Esophagus squamous epithelium (tissue), 5 donors: ENCODE results near the gene ANKRD63. TPM values are rescaled to one million over a fixed set of nuclear protein-coding genes. Genes with fewer than 3 reads are reported as not detected.

Experiments
- DNase-seq: peaks from one replicate; lab custom pipeline; 2025; lab: John Stamatoyannopoulos, UW
- H3K27ac ChIP-seq, 4 donors: fragments of 200-600 bp; sonication (generic); one replicate each; pipeline ENCODE4 v1.5.1; 2016 to 2019; ENCODE audit warnings: mild to moderate bottlenecking in 1 of 4
- H3K27me3 ChIP-seq, 4 donors: fragments of 200-600 bp; sonication (generic); 1 replicate in 3 of 4; 2 replicates in 1 of 4; pipeline versions ENCODE4 v1.5.1 to v1.6.0; 2017 to 2021; ENCODE audit warnings: antibody characterized with exemption in 1 of 4
- H3K36me3 ChIP-seq, 3 donors: fragments of 200-600 bp; sonication (generic); one replicate each; pipeline ENCODE4 v1.5.1; 2016 to 2019
- H3K4me1 ChIP-seq, 3 donors: fragments of 200-600 bp; sonication (generic); one replicate each; pipeline ENCODE4 v1.5.1; 2017 to 2019
- H3K4me3 ChIP-seq, 4 donors: fragments of 200-600 bp; sonication (generic); 1 replicate in 3 of 4; 2 replicates in 1 of 4; pipeline ENCODE4 v1.5.1; 2016 to 2019; ENCODE audit warnings: mild to moderate bottlenecking in 2 of 4, moderate library complexity in 1 of 4
- H3K9me3 ChIP-seq, 3 donors: fragments of 200-600 bp; sonication (generic); one replicate each; pipeline ENCODE4 v1.5.1; 2016 to 2019
- POLR2A ChIP-seq, 4 donors: fragments of 450-650 bp; IDR thresholded peaks; one replicate each; pipeline ENCODE4 v1.6.1; 2017; ENCODE audit warnings: antibody characterized with exemption in 4 of 4, mild to moderate bottlenecking in 4 of 4, moderate library complexity in 3 of 4
- WGBS, 2 donors: methylation state at CpG; one replicate each; pipeline ENCODE4 v1.1.5; 2018; 5-methylcytosine and 5-hydroxymethylcytosine counted together
- intact Hi-C: fragments of 100-400 bp; cut with DNase I; formaldehyde crosslinking; loops from one replicate; pipeline ENCODE4 v1.15.0; 2022
- total RNA-seq, 4 donors: library from RNA; depleted of rRNA; stranded (reverse); fragments of >200 nt; gene quantifications; one replicate each; pipeline ENCODE4 v1.1.0, GENCODE V29; 2016
- TF ChIP-seq, protein P1 (sequence below), 6 experiments: fragments of 450-650 bp in 4 of 6; fragments of 200-600 bp in 2 of 6; sonication (generic) in 2 of 6; IDR thresholded peaks; one replicate each; pipeline ENCODE4 v1.5.1; 2016 to 2019; ENCODE audit warnings: antibody characterized with exemption in 6 of 6, mild to moderate bottlenecking in 4 of 6, moderate library complexity in 4 of 6
- donor health status: DM: yes; HTN: yes; CAD: no.

Gene ANKRD63
- total RNA-seq, 4 donors from 2014 or later, result not detected

DNA sequence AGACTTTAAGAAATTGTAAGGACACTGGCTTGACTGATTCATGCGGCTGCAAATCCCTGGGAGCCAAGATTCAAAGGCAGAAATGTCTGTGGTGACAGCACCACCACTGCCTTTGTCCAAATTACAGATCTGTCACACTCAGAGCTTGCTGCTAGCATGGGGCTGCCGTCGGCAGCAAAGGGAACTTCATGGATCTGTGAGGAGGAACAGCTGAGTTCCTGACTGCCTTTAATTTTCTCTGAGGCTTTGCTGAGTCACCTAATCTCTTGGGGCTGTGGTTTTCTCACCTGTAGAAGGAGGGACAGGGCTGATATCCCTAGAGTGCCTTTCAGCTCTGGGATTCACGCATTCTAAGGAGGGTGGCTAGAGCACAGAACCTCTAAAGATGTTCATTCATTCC, 48.1 kb downstream of the ANKRD63 start:
- peaks cover 0 to 12% (median 0%) of the 10 kb centered on the region in 4 donors for H3K27me3 ChIP-seq
- H3K27ac ChIP-seq, result peak overlapping the region; percentile 69 to 85 (median 82)
- H3K36me3 ChIP-seq, result no peaks in the 10 kb centered on the region
- H3K4me3 ChIP-seq, result no peak overlapping the region
- peaks cover 38 to 70% (median 44%) of the 10 kb centered on the region in 3 donors for H3K4me1 ChIP-seq
- DNase-seq, result no peak
- H3K9me3 ChIP-seq, result no peaks in the 10 kb centered on the region
- WGBS, 2 donors, result 37 to 47% methylated on average over 3 to 4 of the region's 4 CpGs
- intact Hi-C loops, result no loop called here
- TF ChIP-seq, protein P1, sequence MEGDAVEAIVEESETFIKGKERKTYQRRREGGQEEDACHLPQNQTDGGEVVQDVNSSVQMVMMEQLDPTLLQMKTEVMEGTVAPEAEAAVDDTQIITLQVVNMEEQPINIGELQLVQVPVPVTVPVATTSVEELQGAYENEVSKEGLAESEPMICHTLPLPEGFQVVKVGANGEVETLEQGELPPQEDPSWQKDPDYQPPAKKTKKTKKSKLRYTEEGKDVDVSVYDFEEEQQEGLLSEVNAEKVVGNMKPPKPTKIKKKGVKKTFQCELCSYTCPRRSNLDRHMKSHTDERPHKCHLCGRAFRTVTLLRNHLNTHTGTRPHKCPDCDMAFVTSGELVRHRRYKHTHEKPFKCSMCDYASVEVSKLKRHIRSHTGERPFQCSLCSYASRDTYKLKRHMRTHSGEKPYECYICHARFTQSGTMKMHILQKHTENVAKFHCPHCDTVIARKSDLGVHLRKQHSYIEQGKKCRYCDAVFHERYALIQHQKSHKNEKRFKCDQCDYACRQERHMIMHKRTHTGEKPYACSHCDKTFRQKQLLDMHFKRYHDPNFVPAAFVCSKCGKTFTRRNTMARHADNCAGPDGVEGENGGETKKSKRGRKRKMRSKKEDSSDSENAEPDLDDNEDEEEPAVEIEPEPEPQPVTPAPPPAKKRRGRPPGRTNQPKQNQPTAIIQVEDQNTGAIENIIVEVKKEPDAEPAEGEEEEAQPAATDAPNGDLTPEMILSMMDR (IDR thresholded peaks at IDR 0.05), result no peak
- no peak for TF ChIP-seq POLR2A (IDR thresholded peaks at IDR 0.05)

- Histone ChIP-seq H3K36me3 (no peaks in the 10 kb centered on the region), H3K27ac (peak overlapping the region; percentile 69 to 85 (median 82)), H3K27me3 (peaks cover 0 to 4% (median 0%) of the 10 kb centered on the region in 4 donors), H3K4me3 (no peak overlapping the region), H3K9me3 (no peaks in the 10 kb centered on the region), H3K4me1 (peaks cover 35 to 61% (median 39%) of the 10 kb centered on the region in 3 donors)
- TF ChIP-seq, protein P1 (IDR thresholded peaks at IDR 0.05), result no peak
- no peak for TF ChIP-seq POLR2A (IDR thresholded peaks at IDR 0.05)
- 40 to 57% methylated on average over 8 to 9 of the region's 11 CpGs for WGBS, 2 donors
- intact Hi-C loops, result no loop called here
- DNase-seq, result no peak
Measured at GRCh38 chr15:40233727-40234577, 48.9 kb downstream of the ANKRD63 start.

DNA sequence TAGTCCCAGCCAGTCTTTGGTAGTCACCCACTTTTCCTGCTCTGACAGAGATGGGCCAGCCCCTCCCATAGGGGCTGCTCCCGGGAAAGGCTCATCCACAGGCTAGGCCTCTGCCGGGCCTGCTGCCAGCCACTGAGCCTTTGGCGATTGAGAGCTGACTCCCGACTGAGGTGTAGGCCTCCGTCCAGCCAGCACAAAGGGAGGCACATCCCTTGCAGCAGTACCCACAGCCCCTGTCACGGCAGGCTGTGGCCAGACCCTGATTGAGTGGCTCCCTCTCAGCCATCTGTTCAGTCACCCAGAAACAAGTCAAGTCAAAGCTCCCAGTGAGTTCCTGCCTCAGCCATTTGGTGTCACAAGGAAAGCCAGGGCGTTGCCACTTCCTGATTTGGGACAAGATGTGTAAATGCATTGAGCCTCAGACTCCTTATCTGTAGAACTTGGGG, 50.2 kb downstream of the ANKRD63 start:
- H3K36me3 ChIP-seq, result no peaks in the 10 kb centered on the region
- 26 to 40% methylated on average over 1 to 3 of the region's 7 CpGs for WGBS, 2 donors
- H3K4me3 ChIP-seq, result no peak overlapping the region
- no peak for DNase-seq
- intact Hi-C loops, result no loop called here
- H3K27me3 ChIP-seq, result no peaks in the 10 kb centered on the region
- TF ChIP-seq, protein P1 (IDR thresholded peaks at IDR 0.05), result no peak
- no peak for TF ChIP-seq POLR2A (IDR thresholded peaks at IDR 0.05)
- H3K27ac ChIP-seq, result peak overlapping the region; percentile 65 to 85 (median 74)
- peaks cover 28 to 51% (median 32%) of the 10 kb centered on the region in 3 donors for H3K4me1 ChIP-seq
- H3K9me3 ChIP-seq, result no peaks in the 10 kb centered on the region

Other genes starting within 250 kb of the ANKRD63 start
- gene SRP14, start 243.9 kb downstream of the ANKRD63 start, total RNA-seq, result 100 to 1,000 TPM; 177 to 369 (median 237) TPM
- gene BMF, start 174.2 kb downstream of the ANKRD63 start, total RNA-seq, result 1 to 10 TPM in 2 of 4 donors, under 1 TPM in 2; 0.31 to 4.4 (median 1.4) TPM
- 10 to 100 TPM in 1 of 4 donors, 1 to 10 TPM in 3; 4.1 to 22.3 (median 7.4) TPM for gene BUB1B, start 122.0 kb downstream of the ANKRD63 start, total RNA-seq
- gene PAK6, start 44.0 kb downstream of the ANKRD63 start, total RNA-seq, result 10 to 100 TPM; 31.5 to 53.5 (median 37.2) TPM
- gene PLCB2, start 24.9 kb upstream of the ANKRD63 start, total RNA-seq, result 10 to 100 TPM in 3 of 4 donors, 1 to 10 TPM in 1; 6.1 to 15.9 (median 10.4) TPM
- 10 to 100 TPM in 1 of 4 donors, 1 to 10 TPM in 3; 4.7 to 10.1 (median 8.1) TPM for gene INAFM2, start 40.6 kb upstream of the ANKRD63 start, total RNA-seq
- 10 to 100 TPM in 3 of 4 donors, 1 to 10 TPM in 1; 5.4 to 34.4 (median 15.0) TPM for gene CCDC9B, start 57.9 kb upstream of the ANKRD63 start, total RNA-seq
- not detected for gene PHGR1, start 68.0 kb upstream of the ANKRD63 start, total RNA-seq
- under 1 TPM in 2 of 4 donors, not detected in 2; under 0.01 TPM for gene DISP2, start 75.2 kb upstream of the ANKRD63 start, total RNA-seq
- 10 to 100 TPM; 11.3 to 22.0 (median 17.3) TPM for gene KNSTRN, start 99.7 kb upstream of the ANKRD63 start, total RNA-seq
- gene IVD, start 122.7 kb upstream of the ANKRD63 start, total RNA-seq, result 10 to 100 TPM; 10.7 to 42.2 (median 15.4) TPM
- gene BAHD1, start 157.9 kb upstream of the ANKRD63 start, total RNA-seq, result 10 to 100 TPM in 2 of 4 donors, 1 to 10 TPM in 2; 6.0 to 13.1 (median 9.8) TPM
- 1 to 10 TPM; 2.9 to 7.4 (median 5.2) TPM for gene CHST14, start 187.9 kb upstream of the ANKRD63 start, total RNA-seq